SKM-1 (cell line): ENCODE data around the gene DTNB.
A peak's percentile ranks its signal among the peaks of the same experiment; 100 is the strongest.

ENCODE experiments used
- DNase-seq: peaks from one replicate; lab custom pipeline; 2025; ENCODE audit not compliant: unreplicated experiment; lab: John Stamatoyannopoulos, UW

Gene DTNB

GRCh38 chr2:25355270-25355669, 318.1 kb downstream of the DTNB start:
- no peak for DNase-seq

- DNase-seq, result no peak
Measured at GRCh38 chr2:25354116-25354515, 319.3 kb downstream of the DTNB start.

GRCh38 chr2:25349397-25349796, 324.0 kb downstream of the DTNB start:
- DNase-seq, result no peak

GRCh38 chr2:25347846-25348245, 325.5 kb downstream of the DTNB start:
- no peak for DNase-seq

GRCh38 chr2:25347205-25347815, 326.1 kb downstream of the DTNB start:
- no peak for DNase-seq

GRCh38 chr2:25343187-25343825, 330.1 kb downstream of the DTNB start:
- no peak for DNase-seq

GRCh38 chr2:25342372-25343186, 330.8 kb downstream of the DTNB start:
- peak; percentile 66 for DNase-seq

GRCh38 chr2:25341753-25342371, 331.5 kb downstream of the DTNB start, which contains the start of gene DNMT3A:
DNMT3A (minus strand) TSS chr2:25341925; CDS start chr2:25313984, 27,941 bp downstream.
- DNase-seq, result no peak

GRCh38 chr2:25341011-25341727, 332.2 kb downstream of the DTNB start:
- no peak for DNase-seq

GRCh38 chr2:25340181-25340921, 333.0 kb downstream of the DTNB start:
- DNase-seq, result no peak

- DNase-seq, result no peak
Measured at GRCh38 chr2:25339791-25340180, 333.6 kb downstream of the DTNB start.

- no peak for DNase-seq
Measured at GRCh38 chr2:25339211-25339674, 334.1 kb downstream of the DTNB start.

- DNase-seq, result no peak
Measured at GRCh38 chr2:25338401-25338800, 335.0 kb downstream of the DTNB start.

- no peak for DNase-seq
Measured at GRCh38 chr2:25337891-25338290, 335.5 kb downstream of the DTNB start.

- no peak for DNase-seq
Measured at GRCh38 chr2:25337276-25337675, 336.1 kb downstream of the DTNB start.

- DNase-seq, result no peak
Measured at GRCh38 chr2:25336383-25336841, 337.0 kb downstream of the DTNB start.

GRCh38 chr2:25335971-25336370, 337.4 kb downstream of the DTNB start:
- DNase-seq, result no peak

- no peak for DNase-seq
Measured at GRCh38 chr2:25335204-25335603, 338.2 kb downstream of the DTNB start.

GRCh38 chr2:25334482-25334881, 338.9 kb downstream of the DTNB start:
- DNase-seq, result no peak

GRCh38 chr2:25333981-25334380, 339.4 kb downstream of the DTNB start:
- no peak for DNase-seq
